ENCODE measurements around the gene CFDP1.

Gene CFDP1

DNA sequence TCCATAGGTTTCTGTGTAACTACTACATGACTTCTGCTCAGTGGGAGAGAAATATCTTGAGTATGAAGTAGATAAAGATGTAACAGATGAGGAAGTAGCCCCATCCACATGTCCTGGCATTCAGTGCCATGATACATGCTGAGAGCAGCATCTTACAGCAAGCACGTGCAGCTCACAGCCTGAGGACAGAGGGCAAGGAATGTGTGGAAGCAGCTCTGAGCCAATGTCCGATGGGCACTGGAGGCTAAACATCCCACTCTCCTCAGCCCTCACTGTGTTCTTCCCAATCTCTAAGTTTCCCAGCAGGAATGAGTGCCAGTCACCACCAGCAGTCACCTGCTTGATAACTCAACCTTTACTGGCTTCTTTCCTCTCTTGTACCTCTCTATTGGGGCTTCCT, 40.4 kb downstream of the CFDP1 start:
- H3K23ac ChIP-seq (ENCODE audit: low read depth, low read length, poor library complexity) = peak overlapping the region; percentile 87
- no peak overlapping the region for H2BK5ac ChIP-seq (ENCODE audit: low read length)
- H3K36me3 ChIP-seq (replicated peaks in 1 of 2; ENCODE audit: control insufficient read depth in 2 of 2, insufficient read depth in 2 of 2, low read length in 2 of 2) = peaks cover 11 to 67% of the 10 kb centered on the region in 2 donors
- H4K8ac ChIP-seq (ENCODE audit: low read depth, low read length) = no peak overlapping the region
- no peak overlapping the region for H4K91ac ChIP-seq (ENCODE audit: low read depth, low read length, poor library complexity)
- DNase-seq (ENCODE audit: low spot score) = no peak
- H2BK12ac ChIP-seq (ENCODE audit: low read length) = no peak overlapping the region
- no peak overlapping the region for H3K4ac ChIP-seq (ENCODE audit: low read length)
- no CpG with 5 or more reads among the region's 2 CpGs for WGBS, 2 donors (ENCODE audit: extremely low coverage in 2 of 2, insufficient read length in 2 of 2, insufficient replicate concordance in 1 of 2)
- no peak overlapping the region for H2AFZ ChIP-seq (ENCODE audit: low read length)
- H3K18ac ChIP-seq (ENCODE audit: low read length) = no peak overlapping the region
- H3K4me1 ChIP-seq (ENCODE audit: control insufficient read depth in 2 of 2, insufficient read depth in 1 of 2, low read depth in 1 of 2, low read length in 2 of 2) = no peaks in the 10 kb centered on the region
- no peak overlapping the region for H3K27ac ChIP-seq (replicated peaks; ENCODE audit: low read length)
- H3K9ac ChIP-seq (ENCODE audit: low read depth, low read length, poor library complexity) = peak overlapping the region; percentile 60
- no peak overlapping the region for H3K14ac ChIP-seq (ENCODE audit: low read length)
- H3K27me3 ChIP-seq (ENCODE audit: control insufficient read depth in 3 of 3, insufficient read depth in 3 of 3, low read depth in 1 of 3, low read length in 3 of 3) = no peaks in the 10 kb centered on the region
- no peak overlapping the region for H2AK5ac ChIP-seq (ENCODE audit: low read depth, low read length)
- H2BK15ac ChIP-seq (ENCODE audit: low read length) = no peak overlapping the region
- no peak overlapping the region for H3K4me3 ChIP-seq (ENCODE audit: low read length in 2 of 2)
- no peak overlapping the region for H2BK120ac ChIP-seq (ENCODE audit: low read depth, low read length)
- no peak overlapping the region for H3K4me2 ChIP-seq (ENCODE audit: insufficient read depth, low read length, poor library complexity, severe bottlenecking)
- H3K9me3 ChIP-seq (replicated peaks in 1 of 2; ENCODE audit: control insufficient read depth in 2 of 2, insufficient read depth in 1 of 2, low read depth in 1 of 2, low read length in 2 of 2) = no peaks in the 10 kb centered on the region
- H3K79me1 ChIP-seq (ENCODE audit: low read depth, low read length) = no peaks in the 10 kb centered on the region

GRCh38 chr16:75390926-75391653, 42.2 kb downstream of the CFDP1 start:
- H3K4ac ChIP-seq (ENCODE audit: low read length) = no peak overlapping the region
- no peaks in the 10 kb centered on the region for H3K27me3 ChIP-seq (ENCODE audit: control insufficient read depth in 3 of 3, insufficient read depth in 3 of 3, low read depth in 1 of 3, low read length in 3 of 3)
- H3K9ac ChIP-seq (ENCODE audit: low read depth, low read length, poor library complexity) = no peak overlapping the region
- no peak overlapping the region for H2BK12ac ChIP-seq (ENCODE audit: low read length)
- no peak for DNase-seq (ENCODE audit: low spot score)
- no peak overlapping the region for H3K4me3 ChIP-seq (ENCODE audit: low read length in 2 of 2)
- no peak overlapping the region for H3K14ac ChIP-seq (ENCODE audit: low read length)
- H3K4me1 ChIP-seq (ENCODE audit: control insufficient read depth in 2 of 2, insufficient read depth in 1 of 2, low read depth in 1 of 2, low read length in 2 of 2) = no peaks in the 10 kb centered on the region
- WGBS, 2 donors (ENCODE audit: extremely low coverage in 2 of 2, insufficient read length in 2 of 2, insufficient replicate concordance in 1 of 2) = no CpG with 5 or more reads among the region's 1 CpG
- no peak overlapping the region for H2BK120ac ChIP-seq (ENCODE audit: low read depth, low read length)
- no peaks in the 10 kb centered on the region for H3K79me1 ChIP-seq (ENCODE audit: low read depth, low read length)
- no peak overlapping the region for H3K27ac ChIP-seq (replicated peaks; ENCODE audit: low read length)
- no peak overlapping the region for H3K18ac ChIP-seq (ENCODE audit: low read length)
- H4K91ac ChIP-seq (ENCODE audit: low read depth, low read length, poor library complexity) = no peak overlapping the region
- H2AFZ ChIP-seq (ENCODE audit: low read length) = no peak overlapping the region
- H3K4me2 ChIP-seq (ENCODE audit: insufficient read depth, low read length, poor library complexity, severe bottlenecking) = no peak overlapping the region
- peaks cover 13 to 71% of the 10 kb centered on the region in 2 donors for H3K36me3 ChIP-seq (replicated peaks in 1 of 2; ENCODE audit: control insufficient read depth in 2 of 2, insufficient read depth in 2 of 2, low read length in 2 of 2)
- no peaks in the 10 kb centered on the region for H3K9me3 ChIP-seq (replicated peaks in 1 of 2; ENCODE audit: control insufficient read depth in 2 of 2, insufficient read depth in 1 of 2, low read depth in 1 of 2, low read length in 2 of 2)
- H3K23ac ChIP-seq (ENCODE audit: low read depth, low read length, poor library complexity) = no peak overlapping the region
- H2AK5ac ChIP-seq (ENCODE audit: low read depth, low read length) = no peak overlapping the region
- H2BK5ac ChIP-seq (ENCODE audit: low read length) = no peak overlapping the region
- no peak overlapping the region for H2BK15ac ChIP-seq (ENCODE audit: low read length)
- H4K8ac ChIP-seq (ENCODE audit: low read depth, low read length) = no peak overlapping the region

GRCh38 chr16:75389096-75389690, 44.1 kb downstream of the CFDP1 start:
- DNase-seq (ENCODE audit: low spot score) = no peak
- no CpG with 5 or more reads among the region's 2 CpGs for WGBS, 2 donors (ENCODE audit: extremely low coverage in 2 of 2, insufficient read length in 2 of 2, insufficient replicate concordance in 1 of 2)
- no peaks in the 10 kb centered on the region for H3K27me3 ChIP-seq (ENCODE audit: control insufficient read depth in 3 of 3, insufficient read depth in 3 of 3, low read depth in 1 of 3, low read length in 3 of 3)
- no peak overlapping the region for H3K9ac ChIP-seq (ENCODE audit: low read depth, low read length, poor library complexity)
- H2BK12ac ChIP-seq (ENCODE audit: low read length) = no peak overlapping the region
- H3K27ac ChIP-seq (replicated peaks; ENCODE audit: low read length) = no peak overlapping the region
- H3K4me3 ChIP-seq (ENCODE audit: low read length in 2 of 2) = no peak overlapping the region
- no peak overlapping the region for H3K18ac ChIP-seq (ENCODE audit: low read length)
- no peak overlapping the region for H4K8ac ChIP-seq (ENCODE audit: low read depth, low read length)
- H2BK120ac ChIP-seq (ENCODE audit: low read depth, low read length) = no peak overlapping the region
- H3K4me1 ChIP-seq (ENCODE audit: control insufficient read depth in 2 of 2, insufficient read depth in 1 of 2, low read depth in 1 of 2, low read length in 2 of 2) = peaks cover 0 to 4% of the 10 kb centered on the region in 2 donors
- no peak overlapping the region for H2BK5ac ChIP-seq (ENCODE audit: low read length)
- no peak overlapping the region for H3K23ac ChIP-seq (ENCODE audit: low read depth, low read length, poor library complexity)
- H3K4ac ChIP-seq (ENCODE audit: low read length) = no peak overlapping the region
- no peak overlapping the region for H3K14ac ChIP-seq (ENCODE audit: low read length)
- peaks cover 10 to 59% of the 10 kb centered on the region in 2 donors for H3K36me3 ChIP-seq (replicated peaks in 1 of 2; ENCODE audit: control insufficient read depth in 2 of 2, insufficient read depth in 2 of 2, low read length in 2 of 2)
- H2BK15ac ChIP-seq (ENCODE audit: low read length) = no peak overlapping the region
- H3K4me2 ChIP-seq (ENCODE audit: insufficient read depth, low read length, poor library complexity, severe bottlenecking) = no peak overlapping the region
- H3K9me3 ChIP-seq (replicated peaks in 1 of 2; ENCODE audit: control insufficient read depth in 2 of 2, insufficient read depth in 1 of 2, low read depth in 1 of 2, low read length in 2 of 2) = no peaks in the 10 kb centered on the region
- H4K91ac ChIP-seq (ENCODE audit: low read depth, low read length, poor library complexity) = no peak overlapping the region
- H3K79me1 ChIP-seq (ENCODE audit: low read depth, low read length) = no peaks in the 10 kb centered on the region
- no peak overlapping the region for H2AK5ac ChIP-seq (ENCODE audit: low read depth, low read length)
- H2AFZ ChIP-seq (ENCODE audit: low read length) = no peak overlapping the region

DNA sequence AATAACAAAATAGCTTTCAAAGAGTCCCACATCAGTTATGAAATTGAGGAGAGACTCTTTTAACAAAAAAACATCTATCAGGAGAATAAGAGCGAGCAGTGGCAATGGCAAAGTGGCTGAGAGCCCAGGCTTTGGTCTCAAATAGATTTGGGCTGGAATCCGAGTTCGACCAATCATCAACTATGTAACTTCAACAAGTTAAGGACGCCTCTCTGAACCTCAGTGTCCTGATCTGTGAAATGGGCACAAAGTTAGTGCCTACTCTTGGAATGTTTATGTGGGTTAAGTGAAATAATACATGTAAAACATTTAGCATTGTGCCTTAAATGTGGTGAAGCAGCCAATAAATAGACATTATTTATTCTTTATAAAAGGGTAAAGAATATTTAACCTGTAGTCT, 45.4 kb downstream of the CFDP1 start:
- Histone ChIP-seq H3K9ac (ENCODE audit: low read depth, low read length, poor library complexity) (no peak overlapping the region), H2AFZ (ENCODE audit: low read length) (no peak overlapping the region), H2AK5ac (ENCODE audit: low read depth, low read length) (no peak overlapping the region), H3K4me2 (ENCODE audit: insufficient read depth, low read length, poor library complexity, severe bottlenecking) (no peak overlapping the region), H4K91ac (ENCODE audit: low read depth, low read length, poor library complexity) (no peak overlapping the region), H3K14ac (ENCODE audit: low read length) (no peak overlapping the region), H3K27me3 (ENCODE audit: control insufficient read depth in 3 of 3, insufficient read depth in 3 of 3, low read depth in 1 of 3, low read length in 3 of 3) (no peaks in the 10 kb centered on the region), H2BK15ac (ENCODE audit: low read length) (no peak overlapping the region), H3K4me3 (ENCODE audit: low read length in 2 of 2) (no peak overlapping the region), H3K18ac (ENCODE audit: low read length) (no peak overlapping the region), H2BK12ac (ENCODE audit: low read length) (no peak overlapping the region), H3K27ac (replicated peaks; ENCODE audit: low read length) (no peak overlapping the region), H3K23ac (ENCODE audit: low read depth, low read length, poor library complexity) (no peak overlapping the region), H4K8ac (ENCODE audit: low read depth, low read length) (no peak overlapping the region), H2BK5ac (ENCODE audit: low read length) (no peak overlapping the region), H3K4ac (ENCODE audit: low read length) (no peak overlapping the region), H3K36me3 (replicated peaks in 1 of 2; ENCODE audit: control insufficient read depth in 2 of 2, insufficient read depth in 2 of 2, low read length in 2 of 2) (peaks cover 7 to 51% of the 10 kb centered on the region in 2 donors), H3K79me1 (ENCODE audit: low read depth, low read length) (no peaks in the 10 kb centered on the region), H3K4me1 (ENCODE audit: control insufficient read depth in 2 of 2, insufficient read depth in 1 of 2, low read depth in 1 of 2, low read length in 2 of 2) (peaks cover 0 to 8% of the 10 kb centered on the region in 2 donors), H2BK120ac (ENCODE audit: low read depth, low read length) (no peak overlapping the region), H3K9me3 (replicated peaks in 1 of 2; ENCODE audit: control insufficient read depth in 2 of 2, insufficient read depth in 1 of 2, low read depth in 1 of 2, low read length in 2 of 2) (no peaks in the 10 kb centered on the region)
- DNase-seq (ENCODE audit: low spot score) = no peak
- no CpG with 5 or more reads among the region's 4 CpGs for WGBS, 2 donors (ENCODE audit: extremely low coverage in 2 of 2, insufficient read length in 2 of 2, insufficient replicate concordance in 1 of 2)

Data from neuronal stem cell (in vitro differentiated cells).